ENCODE measurements around the gene TP53I13. TPM values are rescaled to one million over a fixed set of nuclear protein-coding genes. Genes with fewer than 3 reads are reported as not detected.

Gene TP53I13
- total and polyA plus RNA-seq, 2 of the 13 experiments (the other 11 are each of a cell fraction or from before 2014, with no cell fraction given) = 16.9 to 25.7 TPM

DNA sequence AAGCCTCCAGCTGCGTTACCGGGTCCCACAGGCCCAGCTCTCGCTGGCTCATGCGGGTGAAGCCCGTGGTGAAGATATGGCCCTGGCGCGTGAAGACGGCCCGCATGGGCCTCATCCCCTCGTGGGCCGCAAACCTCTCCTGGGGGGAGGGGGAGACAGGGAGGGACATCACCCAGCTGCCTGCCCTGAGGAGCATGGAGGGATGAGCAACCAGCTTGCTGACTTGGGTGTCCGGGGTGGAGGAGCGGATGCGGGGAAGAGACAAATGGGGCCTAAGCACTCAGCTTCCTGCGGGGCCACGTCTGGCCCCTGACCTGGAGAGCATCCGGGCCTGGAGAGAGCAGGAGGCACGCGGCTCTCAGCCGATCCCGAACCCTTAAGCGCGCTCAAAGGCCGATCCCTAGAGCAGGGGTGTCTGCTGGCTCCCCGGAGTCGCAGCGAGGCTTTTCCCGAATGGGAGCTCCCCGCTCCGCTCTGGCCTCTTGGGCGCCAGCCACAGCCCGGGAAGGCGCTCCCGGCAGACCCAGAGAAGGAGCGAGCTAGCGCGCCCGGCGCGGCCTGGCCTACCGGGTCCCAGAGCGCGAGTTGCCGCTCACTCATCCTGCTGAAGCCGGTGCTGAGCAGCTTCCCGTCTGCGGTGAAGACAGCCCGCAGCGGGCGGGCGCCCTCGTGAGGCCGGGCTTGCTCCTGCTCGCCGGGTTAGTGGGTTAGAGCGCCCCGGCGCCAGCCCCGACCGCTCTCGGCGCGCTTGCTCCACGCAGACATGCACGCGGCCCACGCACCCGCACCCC lies 49.2 kb downstream of the TP53I13 start (continued):
- TF ChIP-seq, protein P1, sequence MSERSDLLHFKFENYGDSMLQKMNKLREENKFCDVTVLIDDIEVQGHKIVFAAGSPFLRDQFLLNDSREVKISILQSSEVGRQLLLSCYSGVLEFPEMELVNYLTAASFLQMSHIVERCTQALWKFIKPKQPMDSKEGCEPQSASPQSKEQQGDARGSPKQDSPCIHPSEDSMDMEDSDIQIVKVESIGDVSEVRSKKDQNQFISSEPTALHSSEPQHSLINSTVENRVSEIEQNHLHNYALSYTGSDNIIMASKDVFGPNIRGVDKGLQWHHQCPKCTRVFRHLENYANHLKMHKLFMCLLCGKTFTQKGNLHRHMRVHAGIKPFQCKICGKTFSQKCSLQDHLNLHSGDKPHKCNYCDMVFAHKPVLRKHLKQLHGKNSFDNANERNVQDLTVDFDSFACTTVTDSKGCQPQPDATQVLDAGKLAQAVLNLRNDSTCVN (CRISPR knock-in tag; IDR thresholded peaks at IDR 0.05; ENCODE audit: borderline replicate concordance) = no peak
- TF ChIP-seq SKI (IDR thresholded peaks at IDR 0.05; ENCODE audit: partially characterized antibody) (peak; percentile 19), RARG (CRISPR knock-in tag; IDR thresholded peaks at IDR 0.05; ENCODE audit: low read depth) (no peak), DMAP1 (CRISPR knock-in tag; IDR thresholded peaks at IDR 0.05) (0 out of 2 replicates have a peak, but pooled peaks have one; percentile 5), ZNF337 (CRISPR knock-in tag; IDR thresholded peaks at IDR 0.05; ENCODE audit: borderline replicate concordance, low read depth) (no peak), ZFP41 (CRISPR knock-in tag; IDR thresholded peaks at IDR 0.05; ENCODE audit: borderline replicate concordance) (0 out of 2 replicates have a peak, but pooled peaks have one; percentile 28), MAF1 (CRISPR knock-in tag; IDR thresholded peaks at IDR 0.05; ENCODE audit: borderline replicate concordance) (0 out of 2 replicates have a peak, but pooled peaks have one; percentile 39), CREM (IDR thresholded peaks at IDR 0.05) (no peak), CREM (CRISPR knock-in tag; IDR thresholded peaks at IDR 0.05) (no peak), ETV6 (CRISPR knock-in tag; conservative IDR thresholded peaks at IDR 0.05) (0 out of 2 replicates have a peak, but pooled peaks have one; percentile 6), ZNF782 (CRISPR knock-in tag; IDR thresholded peaks at IDR 0.05; ENCODE audit: borderline replicate concordance) (no peak), NFIB (CRISPR knock-in tag; IDR thresholded peaks at IDR 0.05; ENCODE audit: borderline replicate concordance) (no peak), ATM (IDR thresholded peaks at IDR 0.05; ENCODE audit: borderline replicate concordance) (no peak), STAG1 (CRISPR knock-in tag; IDR thresholded peaks at IDR 0.05) (peak; percentile 69), ZNF451 (CRISPR knock-in tag; IDR thresholded peaks at IDR 0.05) (no peak), PHF5A (CRISPR knock-in tag; IDR thresholded peaks at IDR 0.05; ENCODE audit: low read depth, unreplicated experiment) (no peak), SALL1 (CRISPR knock-in tag; IDR thresholded peaks at IDR 0.05) (peak; percentile 20; the same call in 1 of the 2 replicates), ATAD3A (CRISPR knock-in tag; IDR thresholded peaks at IDR 0.05) (no peak), NPAS2 (CRISPR knock-in tag; IDR thresholded peaks at IDR 0.05; ENCODE audit: borderline replicate concordance) (no peak), ZNF431 (CRISPR knock-in tag; IDR thresholded peaks at IDR 0.05; ENCODE audit: borderline replicate concordance, low read depth) (no peak)
- TF ChIP-seq, protein P2, sequence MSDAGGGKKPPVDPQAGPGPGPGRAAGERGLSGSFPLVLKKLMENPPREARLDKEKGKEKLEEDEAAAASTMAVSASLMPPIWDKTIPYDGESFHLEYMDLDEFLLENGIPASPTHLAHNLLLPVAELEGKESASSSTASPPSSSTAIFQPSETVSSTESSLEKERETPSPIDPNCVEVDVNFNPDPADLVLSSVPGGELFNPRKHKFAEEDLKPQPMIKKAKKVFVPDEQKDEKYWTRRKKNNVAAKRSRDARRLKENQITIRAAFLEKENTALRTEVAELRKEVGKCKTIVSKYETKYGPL (CRISPR knock-in tag; IDR thresholded peaks at IDR 0.05) = no peak
- TF ChIP-seq, protein P3, sequence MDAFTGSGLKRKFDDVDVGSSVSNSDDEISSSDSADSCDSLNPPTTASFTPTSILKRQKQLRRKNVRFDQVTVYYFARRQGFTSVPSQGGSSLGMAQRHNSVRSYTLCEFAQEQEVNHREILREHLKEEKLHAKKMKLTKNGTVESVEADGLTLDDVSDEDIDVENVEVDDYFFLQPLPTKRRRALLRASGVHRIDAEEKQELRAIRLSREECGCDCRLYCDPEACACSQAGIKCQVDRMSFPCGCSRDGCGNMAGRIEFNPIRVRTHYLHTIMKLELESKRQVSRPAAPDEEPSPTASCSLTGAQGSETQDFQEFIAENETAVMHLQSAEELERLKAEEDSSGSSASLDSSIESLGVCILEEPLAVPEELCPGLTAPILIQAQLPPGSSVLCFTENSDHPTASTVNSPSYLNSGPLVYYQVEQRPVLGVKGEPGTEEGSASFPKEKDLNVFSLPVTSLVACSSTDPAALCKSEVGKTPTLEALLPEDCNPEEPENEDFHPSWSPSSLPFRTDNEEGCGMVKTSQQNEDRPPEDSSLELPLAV (CRISPR knock-in tag; conservative IDR thresholded peaks at IDR 0.05; ENCODE audit: low read depth) = no peak
- TF ChIP-seq, protein P4, sequence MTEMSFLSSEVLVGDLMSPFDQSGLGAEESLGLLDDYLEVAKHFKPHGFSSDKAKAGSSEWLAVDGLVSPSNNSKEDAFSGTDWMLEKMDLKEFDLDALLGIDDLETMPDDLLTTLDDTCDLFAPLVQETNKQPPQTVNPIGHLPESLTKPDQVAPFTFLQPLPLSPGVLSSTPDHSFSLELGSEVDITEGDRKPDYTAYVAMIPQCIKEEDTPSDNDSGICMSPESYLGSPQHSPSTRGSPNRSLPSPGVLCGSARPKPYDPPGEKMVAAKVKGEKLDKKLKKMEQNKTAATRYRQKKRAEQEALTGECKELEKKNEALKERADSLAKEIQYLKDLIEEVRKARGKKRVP (CRISPR knock-in tag; IDR thresholded peaks at IDR 0.05) = no peak
- TF ChIP-seq, protein P5, sequence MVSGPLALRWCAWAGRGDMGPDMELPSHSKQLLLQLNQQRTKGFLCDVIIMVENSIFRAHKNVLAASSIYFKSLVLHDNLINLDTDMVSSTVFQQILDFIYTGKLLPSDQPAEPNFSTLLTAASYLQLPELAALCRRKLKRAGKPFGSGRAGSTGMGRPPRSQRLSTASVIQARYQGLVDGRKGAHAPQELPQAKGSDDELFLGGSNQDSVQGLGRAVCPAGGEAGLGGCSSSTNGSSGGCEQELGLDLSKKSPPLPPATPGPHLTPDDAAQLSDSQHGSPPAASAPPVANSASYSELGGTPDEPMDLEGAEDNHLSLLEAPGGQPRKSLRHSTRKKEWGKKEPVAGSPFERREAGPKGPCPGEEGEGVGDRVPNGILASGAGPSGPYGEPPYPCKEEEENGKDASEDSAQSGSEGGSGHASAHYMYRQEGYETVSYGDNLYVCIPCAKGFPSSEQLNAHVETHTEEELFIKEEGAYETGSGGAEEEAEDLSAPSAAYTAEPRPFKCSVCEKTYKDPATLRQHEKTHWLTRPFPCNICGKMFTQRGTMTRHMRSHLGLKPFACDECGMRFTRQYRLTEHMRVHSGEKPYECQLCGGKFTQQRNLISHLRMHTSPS (CRISPR knock-in tag; IDR thresholded peaks at IDR 0.05; ENCODE audit: low read depth) = no peak

All from HepG2 (cell line).